Measurements from ENCODE around the gene LRRFIP1.

The LRRFIP1 gene

DNA sequence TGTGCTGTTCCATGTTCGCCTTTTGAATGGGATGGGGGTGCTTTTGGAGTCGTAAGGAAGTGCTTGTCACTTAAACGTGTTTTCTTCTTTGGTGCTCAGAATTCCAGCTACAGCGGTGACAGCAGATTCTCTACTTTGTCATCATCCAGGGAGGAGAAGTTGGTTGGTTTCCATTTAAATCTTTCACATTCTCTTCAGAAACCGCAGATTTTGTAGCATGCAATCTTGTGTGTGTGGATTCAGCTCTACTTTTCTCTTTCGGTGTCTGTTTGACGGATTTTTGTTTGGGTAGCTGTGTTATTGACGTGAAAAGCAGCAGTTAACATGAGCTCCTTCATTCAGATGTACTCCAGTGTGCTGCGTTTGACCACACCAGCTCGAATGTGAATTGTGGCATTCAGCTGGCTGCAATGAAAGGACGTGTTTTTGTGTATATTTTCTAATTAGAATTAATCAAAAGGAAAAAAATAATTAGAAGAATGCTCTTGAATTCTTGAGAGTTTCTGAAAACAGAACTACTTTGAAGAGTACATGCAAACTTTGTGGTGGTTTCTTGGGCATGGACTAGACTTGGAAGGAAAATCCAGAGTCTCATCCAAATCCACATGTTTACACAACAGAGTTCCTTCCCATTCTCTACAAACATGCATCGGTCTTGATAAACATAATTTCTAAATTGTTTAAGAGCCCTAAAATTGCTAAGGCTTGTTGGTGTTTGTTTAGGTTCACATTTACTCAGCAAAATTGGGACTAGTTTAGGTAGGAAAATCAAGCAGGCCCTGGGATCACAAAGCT is 102.5 kb downstream of the LRRFIP1 start:
- peaks cover 5% of the 10 kb centered on the region for H3K36me3 Mint-ChIP-seq
- no peaks in the 10 kb centered on the region for H3K27me3 Mint-ChIP-seq
- no peaks in the 10 kb centered on the region for H3K9me3 Mint-ChIP-seq (ENCODE audit: low read depth)
- H3K27ac Mint-ChIP-seq = peak overlapping the region; percentile 73
- H3K4me1 Mint-ChIP-seq (ENCODE audit: low read depth) = peaks cover 57% of the 10 kb centered on the region
- no peak overlapping the region for H3K4me3 Mint-ChIP-seq

DNA sequence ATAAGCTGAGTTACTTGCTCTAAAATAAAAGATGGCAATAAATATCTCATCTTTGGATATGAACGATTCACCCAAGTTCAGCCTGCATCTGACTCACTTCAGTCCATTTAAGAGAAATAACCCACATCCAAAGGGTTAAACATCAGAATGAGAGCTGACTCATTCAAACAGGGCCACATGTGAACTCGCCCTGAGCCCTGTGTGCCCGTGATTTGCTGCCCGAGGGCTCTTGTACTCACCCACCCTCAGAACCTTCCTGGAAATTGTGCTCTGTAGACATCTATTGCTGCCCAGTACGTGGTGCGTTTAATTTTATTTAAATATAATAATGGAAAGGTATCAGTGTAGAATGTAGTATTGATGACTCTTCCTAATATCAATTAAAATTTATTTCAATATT is 104.3 kb downstream of the LRRFIP1 start:
- Mint-ChIP-seq H3K4me3 (peak overlapping the region; percentile 51), H3K27me3 (no peaks in the 10 kb centered on the region), H3K36me3 (peaks cover 3% of the 10 kb centered on the region), H3K27ac (peak overlapping the region; percentile 74), H3K9me3 (ENCODE audit: low read depth) (no peaks in the 10 kb centered on the region), H3K4me1 (ENCODE audit: low read depth) (peaks cover 57% of the 10 kb centered on the region)

DNA sequence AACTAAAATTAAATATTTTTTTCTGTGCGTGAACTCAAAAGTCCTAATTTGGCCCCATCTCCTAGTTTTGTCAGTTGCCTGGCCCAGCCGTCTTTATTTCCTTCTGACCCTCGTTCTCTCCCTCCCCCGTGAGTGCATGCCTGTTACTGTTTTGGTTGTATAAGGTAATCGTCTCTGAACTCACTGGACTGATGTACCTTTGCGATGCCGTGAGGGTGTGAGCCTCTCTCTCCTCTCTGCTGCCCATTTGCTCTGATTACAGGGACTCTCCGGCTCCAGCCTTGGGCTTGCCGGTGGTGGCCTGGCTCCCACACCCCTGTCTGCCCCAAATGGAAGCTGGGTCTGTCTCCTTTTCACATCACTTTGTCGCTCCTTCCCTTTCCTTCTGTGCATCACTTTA is 104.7 kb downstream of the LRRFIP1 start:
- H3K4me3 Mint-ChIP-seq = no peak overlapping the region
- H3K9me3 Mint-ChIP-seq (ENCODE audit: low read depth) = no peaks in the 10 kb centered on the region
- peaks cover 3% of the 10 kb centered on the region for H3K36me3 Mint-ChIP-seq
- H3K27me3 Mint-ChIP-seq = no peaks in the 10 kb centered on the region
- peak overlapping the region; percentile 64 for H3K27ac Mint-ChIP-seq
- peaks cover 53% of the 10 kb centered on the region for H3K4me1 Mint-ChIP-seq (ENCODE audit: low read depth)

DNA sequence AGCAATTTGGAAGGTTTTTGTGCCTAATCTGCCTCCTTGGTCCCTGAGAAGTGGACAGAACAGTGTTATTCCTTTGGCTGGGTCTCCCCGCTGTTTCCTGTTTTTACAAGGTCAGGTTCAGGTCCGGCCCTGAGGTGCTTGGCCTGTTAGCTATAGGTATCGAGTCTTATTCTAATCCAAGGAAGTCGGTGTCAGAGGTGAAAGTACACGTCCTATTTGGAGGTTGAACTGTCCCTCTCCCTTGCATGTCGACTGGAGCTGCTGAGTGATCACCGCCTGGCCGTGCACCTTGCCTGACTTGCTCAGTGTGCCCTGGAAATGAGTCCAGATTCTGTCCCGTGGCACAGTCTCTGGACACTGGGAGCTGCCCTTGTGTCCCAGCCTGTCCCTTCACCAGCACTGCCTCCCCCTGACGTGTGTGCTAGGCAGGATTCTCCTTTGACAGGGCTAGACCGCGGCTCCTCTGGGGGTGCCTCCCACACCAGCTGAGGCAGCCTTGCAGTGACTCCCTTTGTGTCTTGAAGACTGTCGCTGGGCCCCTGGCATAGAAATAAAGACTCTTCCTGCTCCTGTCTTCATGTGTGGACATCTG is 105.5 kb downstream of the LRRFIP1 start:
- peaks cover 56% of the 10 kb centered on the region for H3K4me1 Mint-ChIP-seq (ENCODE audit: low read depth)
- H3K27me3 Mint-ChIP-seq = no peaks in the 10 kb centered on the region
- peaks cover 3% of the 10 kb centered on the region for H3K36me3 Mint-ChIP-seq
- peak overlapping the region; percentile 71 for H3K27ac Mint-ChIP-seq
- no peak overlapping the region for H3K4me3 Mint-ChIP-seq
- H3K9me3 Mint-ChIP-seq (ENCODE audit: low read depth) = no peaks in the 10 kb centered on the region

DNA sequence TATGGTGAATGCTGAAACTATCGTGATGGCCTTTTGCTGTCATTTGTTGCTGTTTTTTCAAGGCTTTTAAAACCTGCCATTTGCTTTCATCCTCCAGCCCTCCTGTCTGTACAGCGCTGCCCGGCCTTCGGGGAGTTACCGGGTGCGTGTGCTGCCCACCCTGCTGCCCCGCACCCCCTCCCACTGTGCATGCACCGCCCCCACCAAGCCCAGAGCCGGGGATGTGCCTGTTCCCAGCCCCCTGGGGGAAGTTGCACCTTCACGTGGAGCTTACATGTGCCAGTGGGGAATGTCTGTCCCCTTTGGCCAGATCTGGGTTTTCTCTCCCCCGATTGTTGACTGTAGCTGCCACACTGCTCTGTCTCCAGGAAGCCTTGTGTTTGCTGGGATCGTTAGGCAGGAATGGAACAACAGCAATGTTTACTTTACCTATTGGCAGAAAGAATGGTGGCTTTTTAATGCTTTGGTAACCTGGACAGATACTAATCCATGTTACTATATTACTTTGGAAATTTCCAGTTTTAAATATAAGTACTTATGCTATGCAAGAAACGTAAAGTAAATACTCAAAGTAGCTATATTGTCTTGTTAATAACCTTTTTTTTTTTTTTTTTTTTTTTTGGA is 106.4 kb downstream of the LRRFIP1 start:
- H3K4me3 Mint-ChIP-seq = no peak overlapping the region
- no peaks in the 10 kb centered on the region for H3K27me3 Mint-ChIP-seq
- H3K27ac Mint-ChIP-seq = no peak overlapping the region
- peaks cover 57% of the 10 kb centered on the region for H3K4me1 Mint-ChIP-seq (ENCODE audit: low read depth)
- no peaks in the 10 kb centered on the region for H3K9me3 Mint-ChIP-seq (ENCODE audit: low read depth)
- H3K36me3 Mint-ChIP-seq = peaks cover 3% of the 10 kb centered on the region

DNA sequence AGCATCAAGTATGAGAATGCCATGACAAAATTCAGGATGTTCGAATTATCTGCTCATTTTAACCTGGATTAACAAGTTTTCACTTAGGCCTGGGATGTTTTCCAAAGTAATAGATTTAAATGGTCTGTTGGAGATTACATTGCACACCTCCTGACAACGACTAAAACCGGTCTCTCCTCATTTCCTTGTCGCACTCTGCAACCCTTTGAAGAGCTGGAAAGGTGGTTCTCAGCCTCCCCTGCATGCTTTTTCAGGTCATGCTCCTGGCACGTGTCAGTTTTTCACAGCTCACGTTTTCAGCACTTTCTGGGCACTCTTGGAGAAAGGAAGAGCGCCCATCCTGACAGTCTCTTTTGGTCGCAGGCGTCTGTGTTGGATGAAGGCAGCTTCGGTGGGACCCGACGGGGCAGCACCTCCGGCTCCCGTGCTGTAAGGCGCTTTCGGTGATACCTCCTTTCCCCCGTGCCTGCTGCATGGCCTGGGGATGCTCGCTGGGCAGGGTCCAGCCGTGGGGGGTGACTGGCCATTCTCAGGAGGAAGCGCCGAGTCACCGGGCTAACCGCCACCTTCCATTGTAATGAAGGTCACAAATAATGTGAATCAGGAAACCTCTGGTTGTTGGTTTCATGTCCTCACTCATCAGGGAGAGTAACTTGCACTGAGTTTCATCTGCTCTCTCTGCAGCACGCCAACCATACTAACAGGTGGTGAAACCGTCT is 107.7 kb downstream of the LRRFIP1 start:
- peaks cover 60% of the 10 kb centered on the region for H3K4me1 Mint-ChIP-seq (ENCODE audit: low read depth)
- no peaks in the 10 kb centered on the region for H3K27me3 Mint-ChIP-seq
- H3K9me3 Mint-ChIP-seq (ENCODE audit: low read depth) = no peaks in the 10 kb centered on the region
- H3K4me3 Mint-ChIP-seq = no peak overlapping the region
- peak overlapping the region; percentile 22 for H3K27ac Mint-ChIP-seq
- peaks cover 3% of the 10 kb centered on the region for H3K36me3 Mint-ChIP-seq

DNA sequence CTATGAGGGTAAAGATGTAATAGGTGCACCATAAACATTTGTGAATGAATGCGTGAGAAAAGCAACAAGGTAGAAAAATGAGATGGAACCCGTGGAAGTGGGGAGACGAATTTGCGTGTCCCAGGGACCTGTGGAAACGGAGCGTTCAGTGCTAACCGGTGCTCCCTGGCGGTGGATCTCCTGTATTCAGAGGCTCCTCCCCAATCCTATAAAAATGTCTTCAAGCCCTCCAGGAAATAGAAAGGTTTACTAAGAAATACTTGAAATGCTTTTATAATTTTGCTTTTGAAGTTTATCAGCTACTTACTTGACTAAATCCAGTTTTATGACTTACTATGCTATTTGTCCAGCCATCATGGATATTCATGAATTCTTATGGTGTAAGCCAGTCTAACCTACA is 108.4 kb downstream of the LRRFIP1 start:
- Mint-ChIP-seq H3K27me3 (no peaks in the 10 kb centered on the region), H3K4me1 (ENCODE audit: low read depth) (peaks cover 59% of the 10 kb centered on the region), H3K4me3 (no peak overlapping the region), H3K27ac (no peak overlapping the region), H3K36me3 (peaks cover 3% of the 10 kb centered on the region), H3K9me3 (ENCODE audit: low read depth) (no peaks in the 10 kb centered on the region)

DNA sequence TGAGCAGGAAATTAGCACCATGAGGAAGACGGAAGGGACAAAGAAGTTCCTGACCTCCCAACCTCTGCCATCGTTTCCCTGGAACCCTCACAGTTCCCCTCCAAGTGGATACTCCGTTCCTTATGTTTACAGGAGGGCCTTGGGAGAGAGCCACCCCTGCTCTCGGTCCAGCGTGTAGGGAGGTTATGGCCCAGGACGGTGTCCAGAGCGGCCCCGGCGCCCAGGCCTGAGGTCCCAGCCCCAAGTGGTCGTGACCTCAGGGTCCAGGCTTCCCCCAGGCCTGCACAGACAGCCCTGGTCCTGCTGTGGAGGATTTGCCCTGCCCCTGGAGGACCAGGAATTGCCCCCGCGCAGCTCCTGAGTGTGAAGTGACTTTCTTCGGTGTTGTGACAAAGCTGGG is 109.4 kb downstream of the LRRFIP1 start:
- Mint-ChIP-seq H3K36me3 (no peaks in the 10 kb centered on the region), H3K4me3 (no peak overlapping the region), H3K27me3 (no peaks in the 10 kb centered on the region), H3K27ac (peak overlapping the region; percentile 64), H3K4me1 (ENCODE audit: low read depth) (peaks cover 56% of the 10 kb centered on the region), H3K9me3 (ENCODE audit: low read depth) (no peaks in the 10 kb centered on the region)

DNA sequence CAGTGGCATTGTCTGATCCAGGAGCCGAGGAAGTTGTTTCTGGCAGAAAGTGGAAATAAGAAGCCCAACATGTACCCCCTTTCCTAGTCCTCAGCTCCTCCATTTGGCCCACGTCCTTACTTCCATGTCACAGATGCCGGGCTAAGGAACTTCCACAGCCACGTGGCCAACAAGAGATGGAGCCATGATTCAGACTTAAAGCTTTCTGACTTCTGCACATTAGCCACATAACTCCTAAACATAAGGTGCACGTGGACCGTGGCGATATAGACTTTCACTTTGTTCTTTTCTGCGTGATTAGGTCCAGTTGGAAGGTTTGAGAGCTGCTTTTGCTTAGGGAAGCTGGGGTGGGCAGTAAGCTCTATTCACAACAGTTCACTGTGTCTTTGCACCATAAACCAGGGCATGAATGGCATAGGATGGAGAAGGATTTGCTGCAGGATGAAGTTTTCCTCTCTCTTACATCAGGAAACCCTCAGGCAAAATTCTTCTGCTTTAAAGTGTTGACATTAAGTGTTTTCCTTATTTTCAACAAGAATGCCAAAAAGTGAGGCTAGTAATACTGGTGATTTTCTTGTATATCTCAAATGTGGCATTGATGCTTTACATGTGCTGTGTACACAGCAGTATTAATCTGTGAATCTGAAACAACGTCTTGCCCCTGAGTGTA is 109.9 kb downstream of the LRRFIP1 start:
- Mint-ChIP-seq H3K27ac (peak overlapping the region; percentile 31), H3K4me3 (no peak overlapping the region), H3K27me3 (no peaks in the 10 kb centered on the region), H3K4me1 (ENCODE audit: low read depth) (peaks cover 56% of the 10 kb centered on the region), H3K9me3 (ENCODE audit: low read depth) (no peaks in the 10 kb centered on the region), H3K36me3 (no peaks in the 10 kb centered on the region)

DNA sequence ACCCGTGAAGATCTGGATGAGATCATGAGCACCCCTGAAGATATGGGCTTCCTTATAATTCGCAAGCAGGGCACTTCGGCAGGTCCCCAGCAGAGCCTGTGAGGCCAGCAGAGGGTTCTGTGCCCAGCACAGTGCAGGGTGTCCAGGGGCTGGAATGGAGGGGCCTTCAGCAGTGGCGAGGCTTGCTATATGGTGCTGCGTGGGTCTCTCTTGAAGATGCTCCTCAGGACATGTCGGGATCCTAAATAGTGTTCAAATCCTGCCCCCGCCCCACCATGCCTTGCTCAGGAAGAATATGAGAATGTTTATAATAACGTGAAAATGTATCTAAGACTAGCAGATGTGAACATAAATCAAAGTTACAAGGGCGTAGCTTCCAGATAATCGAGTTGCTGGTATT is 110.9 kb downstream of the LRRFIP1 start:
- no peaks in the 10 kb centered on the region for H3K27me3 Mint-ChIP-seq

DNA sequence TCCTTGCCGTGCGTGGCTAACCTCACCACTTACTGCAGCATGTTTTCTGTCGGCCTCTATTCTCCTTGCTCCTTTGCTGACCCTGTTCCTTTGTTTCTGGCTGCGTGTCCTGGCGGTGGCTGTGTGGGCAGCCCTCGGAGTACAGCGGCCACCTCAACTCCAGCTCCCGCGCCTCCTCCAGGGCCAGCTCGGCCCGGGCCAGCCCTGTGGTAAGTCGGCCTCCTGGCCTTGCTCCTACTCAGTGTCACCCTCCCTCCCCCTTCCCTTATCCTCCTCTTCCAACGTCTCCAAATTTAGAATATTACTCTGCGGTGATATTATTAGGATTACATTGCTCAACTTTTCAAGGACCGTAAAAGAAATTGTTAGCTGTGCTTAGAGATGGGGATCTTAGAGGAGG is 111.7 kb downstream of the LRRFIP1 start:
- no peaks in the 10 kb centered on the region for H3K27me3 Mint-ChIP-seq
- peak overlapping the region; percentile 58 for H3K27ac Mint-ChIP-seq
- no peaks in the 10 kb centered on the region for H3K9me3 Mint-ChIP-seq (ENCODE audit: low read depth)
- H3K4me1 Mint-ChIP-seq (ENCODE audit: low read depth) = peaks cover 58% of the 10 kb centered on the region
- no peaks in the 10 kb centered on the region for H3K36me3 Mint-ChIP-seq
- no peak overlapping the region for H3K4me3 Mint-ChIP-seq

More for the DNA sequence above, 110.9 kb downstream of the LRRFIP1 start:
- Mint-ChIP-seq H3K9me3 (ENCODE audit: low read depth) (no peaks in the 10 kb centered on the region), H3K36me3 (no peaks in the 10 kb centered on the region), H3K27ac (peak overlapping the region; percentile 46), H3K4me1 (ENCODE audit: low read depth) (peaks cover 56% of the 10 kb centered on the region), H3K4me3 (no peak overlapping the region)

DNA sequence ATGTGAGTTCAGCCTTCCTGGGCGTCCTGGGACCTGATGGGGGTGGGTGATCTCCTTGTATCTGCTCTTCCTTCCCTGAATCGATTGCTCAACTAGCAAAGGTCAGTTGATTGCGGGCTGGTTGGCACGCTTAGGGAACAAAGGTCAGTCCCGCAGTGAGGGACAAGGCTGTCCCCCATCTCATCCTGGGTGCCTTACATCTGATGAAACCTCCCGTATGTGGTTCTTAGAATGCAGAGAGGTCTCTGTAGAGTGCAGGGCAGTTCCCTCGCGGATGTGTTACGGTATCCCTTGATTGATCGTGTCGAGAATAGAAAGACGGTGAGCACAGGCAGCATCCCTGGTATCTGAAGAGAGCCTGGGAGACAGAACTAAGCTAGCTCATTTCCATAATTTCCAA is 114.8 kb downstream of the LRRFIP1 start:
- H3K27ac Mint-ChIP-seq = peak overlapping the region; percentile 84
- no peak overlapping the region for H3K4me3 Mint-ChIP-seq
- H3K36me3 Mint-ChIP-seq = no peaks in the 10 kb centered on the region
- no peaks in the 10 kb centered on the region for H3K27me3 Mint-ChIP-seq
- no peaks in the 10 kb centered on the region for H3K9me3 Mint-ChIP-seq (ENCODE audit: low read depth)
- H3K4me1 Mint-ChIP-seq (ENCODE audit: low read depth) = peaks cover 59% of the 10 kb centered on the region

DNA sequence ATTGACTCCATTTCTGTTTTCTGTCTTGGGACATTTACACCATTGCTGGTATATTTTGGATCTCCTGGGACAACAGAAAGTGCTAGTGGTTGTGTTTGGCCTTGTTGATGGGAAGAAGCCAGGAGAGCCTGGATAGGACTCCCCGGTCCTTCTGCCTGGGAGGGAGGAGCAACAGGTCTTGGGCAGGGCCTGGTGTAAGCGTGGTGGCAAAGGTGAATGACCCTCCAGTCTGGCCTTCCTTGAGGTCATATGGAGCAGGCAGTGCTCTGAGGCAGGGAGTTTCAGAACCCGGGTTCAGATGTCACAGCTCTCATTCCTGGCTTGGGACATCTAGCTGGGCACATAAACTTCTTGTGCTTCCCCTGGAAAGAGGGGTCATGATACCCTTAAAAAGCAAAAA is 115.2 kb downstream of the LRRFIP1 start:
- Mint-ChIP-seq H3K4me1 (ENCODE audit: low read depth) (peaks cover 55% of the 10 kb centered on the region), H3K27me3 (no peaks in the 10 kb centered on the region), H3K9me3 (ENCODE audit: low read depth) (no peaks in the 10 kb centered on the region), H3K27ac (peak overlapping the region; percentile 84), H3K36me3 (no peaks in the 10 kb centered on the region), H3K4me3 (no peak overlapping the region)

DNA sequence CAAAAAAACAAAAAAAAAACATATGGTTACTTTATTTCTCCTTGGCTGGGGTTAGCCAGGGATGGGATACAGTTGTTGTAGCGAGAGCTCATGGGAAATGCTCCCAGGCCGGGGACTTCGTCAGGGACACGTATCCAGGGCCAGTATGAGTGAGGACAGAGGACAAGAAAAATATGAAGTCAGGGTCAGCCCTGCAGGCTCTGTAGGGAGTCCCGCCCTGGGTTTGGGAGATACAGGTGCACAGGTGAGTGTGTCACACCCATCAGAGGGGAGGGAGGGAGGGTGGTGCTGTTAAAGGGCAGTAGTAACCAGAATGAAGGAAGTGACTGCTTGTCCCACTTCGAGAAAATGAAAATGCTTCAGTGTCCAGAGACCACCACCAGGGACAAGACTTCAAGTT is 115.6 kb downstream of the LRRFIP1 start:
- no peaks in the 10 kb centered on the region for H3K36me3 Mint-ChIP-seq
- peaks cover 51% of the 10 kb centered on the region for H3K4me1 Mint-ChIP-seq (ENCODE audit: low read depth)
- peak overlapping the region; percentile 84 for H3K27ac Mint-ChIP-seq
- no peaks in the 10 kb centered on the region for H3K27me3 Mint-ChIP-seq
- H3K4me3 Mint-ChIP-seq = no peak overlapping the region
- H3K9me3 Mint-ChIP-seq (ENCODE audit: low read depth) = no peaks in the 10 kb centered on the region

All from activated naive CD8-positive, alpha-beta T cell (primary cell).